ENCODE measurements around the gene RNU1-4. TPM values are rescaled to one million over a fixed set of nuclear protein-coding genes. Genes with fewer than 3 reads are reported as not detected.

Gene RNU1-4
- total RNA-seq, 1 donor from 2014 or later = under 0.01 TPM

Other genes starting within 250 kb of the RNU1-4 start
- under 0.01 TPM in 2 replicates for gene RNU1-1, start 226.2 kb upstream of the RNU1-4 start, total RNA-seq
- gene NBPF1, start 127.0 kb upstream of the RNU1-4 start, total RNA-seq = 19.2 and 20.4 TPM in 2 replicates
- gene RNU1-3, start 73.6 kb upstream of the RNU1-4 start, total RNA-seq = under 0.01 TPM in 2 replicates
- gene RNU1-2, start 155.5 kb downstream of the RNU1-4 start, total RNA-seq = under 0.01 TPM in 2 replicates
- gene CROCC, start 181.4 kb downstream of the RNU1-4 start, total RNA-seq = 11.4 and 14.2 TPM in 2 replicates
- gene MFAP2, start 240.1 kb downstream of the RNU1-4 start, total RNA-seq = 8.9 and 55.3 TPM in 2 replicates

All from dermis microvascular lymphatic vessel endothelial cell (primary cell).